D721Med (cell line): Measurements from ENCODE around the gene MAD1L1.

Source experiments
- DNase-seq: peaks from one replicate; pipeline ENCODE4 v3.0.0; 2011; ENCODE audit warnings: low spot score; ENCODE audit not compliant: insufficient read length
- FAIRE-seq: peaks from 2 replicates; lab custom pipeline; 2011; peaks lifted over from hg19 to GRCh38; lab: Jason Lieb, UNC
- TF ChIP-seq, protein P1 (sequence below): IDR thresholded peaks from 2 replicates; pipeline ENCODE4 v1.5.1; 2012; ENCODE audit warnings: mild to moderate bottlenecking, control low read depth; ENCODE audit not compliant: insufficient read depth; ENCODE audit errors: missing control alignments

The MAD1L1 gene

DNA sequence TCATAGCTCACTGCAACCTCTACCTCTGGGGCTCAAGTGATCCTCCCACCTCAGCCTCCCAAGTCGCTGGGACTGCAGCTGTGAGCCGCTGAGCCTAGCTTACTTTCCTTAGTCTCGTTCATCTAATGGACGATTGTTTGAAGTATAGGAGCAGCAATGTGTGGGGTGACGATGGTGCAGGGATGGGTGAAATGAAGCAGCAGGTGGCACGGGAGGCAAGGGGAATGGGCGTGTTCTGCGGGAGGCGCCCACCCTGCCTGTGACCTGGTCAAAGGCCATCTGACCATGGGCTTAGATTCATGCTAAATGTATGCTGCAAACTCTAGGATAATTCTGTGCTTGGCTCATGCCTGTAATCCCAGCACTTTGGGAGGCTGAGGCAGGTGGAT is 210.7 kb downstream of the MAD1L1 start:
- FAIRE-seq (no peak), DNase-seq (no peak)
- TF ChIP-seq, protein P1, sequence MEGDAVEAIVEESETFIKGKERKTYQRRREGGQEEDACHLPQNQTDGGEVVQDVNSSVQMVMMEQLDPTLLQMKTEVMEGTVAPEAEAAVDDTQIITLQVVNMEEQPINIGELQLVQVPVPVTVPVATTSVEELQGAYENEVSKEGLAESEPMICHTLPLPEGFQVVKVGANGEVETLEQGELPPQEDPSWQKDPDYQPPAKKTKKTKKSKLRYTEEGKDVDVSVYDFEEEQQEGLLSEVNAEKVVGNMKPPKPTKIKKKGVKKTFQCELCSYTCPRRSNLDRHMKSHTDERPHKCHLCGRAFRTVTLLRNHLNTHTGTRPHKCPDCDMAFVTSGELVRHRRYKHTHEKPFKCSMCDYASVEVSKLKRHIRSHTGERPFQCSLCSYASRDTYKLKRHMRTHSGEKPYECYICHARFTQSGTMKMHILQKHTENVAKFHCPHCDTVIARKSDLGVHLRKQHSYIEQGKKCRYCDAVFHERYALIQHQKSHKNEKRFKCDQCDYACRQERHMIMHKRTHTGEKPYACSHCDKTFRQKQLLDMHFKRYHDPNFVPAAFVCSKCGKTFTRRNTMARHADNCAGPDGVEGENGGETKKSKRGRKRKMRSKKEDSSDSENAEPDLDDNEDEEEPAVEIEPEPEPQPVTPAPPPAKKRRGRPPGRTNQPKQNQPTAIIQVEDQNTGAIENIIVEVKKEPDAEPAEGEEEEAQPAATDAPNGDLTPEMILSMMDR, result no peak

DNA sequence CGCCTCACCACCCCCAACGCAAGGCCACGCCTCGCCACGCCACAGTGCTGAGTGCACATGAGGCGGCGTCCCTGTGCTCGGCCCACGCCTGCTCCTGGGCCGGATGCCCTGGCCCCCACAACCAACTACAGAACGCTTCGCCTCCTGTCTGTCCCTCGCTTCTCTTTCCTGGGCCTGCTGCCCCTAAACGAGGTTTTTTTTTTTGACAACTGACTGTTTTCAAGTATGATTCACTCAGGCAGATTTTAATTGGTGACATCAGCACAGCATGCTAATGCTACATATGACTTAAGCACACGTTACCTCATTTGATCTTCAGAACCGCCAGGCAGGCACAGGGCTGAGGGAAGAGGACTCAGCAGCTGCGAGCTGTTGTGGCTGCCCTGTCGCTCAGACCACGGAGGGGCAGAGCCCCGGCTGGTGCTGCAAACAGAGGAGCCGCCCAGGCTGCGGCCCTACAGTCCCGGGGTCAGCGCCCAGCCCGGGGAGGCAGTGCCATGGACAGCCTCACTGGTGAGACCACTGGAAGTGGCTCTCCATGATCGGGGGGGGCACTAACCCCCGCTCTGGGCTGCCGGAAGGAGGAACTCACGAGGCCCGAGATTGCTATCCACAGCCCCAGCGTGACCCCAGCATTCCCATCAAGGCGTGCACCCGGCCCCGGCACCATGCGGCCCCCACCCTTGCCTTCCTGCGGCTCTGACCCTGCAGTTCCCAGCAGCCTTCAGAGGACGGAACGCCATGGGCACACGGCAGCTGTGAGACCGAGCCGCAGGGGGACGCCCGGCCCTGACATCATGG is 212.8 kb downstream of the MAD1L1 start:
- FAIRE-seq, result no peak
- TF ChIP-seq, protein P1, result no peak
- no peak for DNase-seq

GRCh38 chr7:2019461-2019710 is 213.4 kb downstream of the MAD1L1 start:
- DNase-seq, result no peak
- TF ChIP-seq, protein P1, result no peak
- no peak for FAIRE-seq

- TF ChIP-seq, protein P1, result no peak
- DNase-seq (peak; percentile 10), FAIRE-seq (no peak)
Observed at GRCh38 chr7:2018569-2019460, 213.9 kb downstream of the MAD1L1 start.

GRCh38 chr7:2017914-2018568 is 214.7 kb downstream of the MAD1L1 start:
- TF ChIP-seq, protein P1, result no peak
- peak; percentile 9 for DNase-seq
- no peak for FAIRE-seq

DNA sequence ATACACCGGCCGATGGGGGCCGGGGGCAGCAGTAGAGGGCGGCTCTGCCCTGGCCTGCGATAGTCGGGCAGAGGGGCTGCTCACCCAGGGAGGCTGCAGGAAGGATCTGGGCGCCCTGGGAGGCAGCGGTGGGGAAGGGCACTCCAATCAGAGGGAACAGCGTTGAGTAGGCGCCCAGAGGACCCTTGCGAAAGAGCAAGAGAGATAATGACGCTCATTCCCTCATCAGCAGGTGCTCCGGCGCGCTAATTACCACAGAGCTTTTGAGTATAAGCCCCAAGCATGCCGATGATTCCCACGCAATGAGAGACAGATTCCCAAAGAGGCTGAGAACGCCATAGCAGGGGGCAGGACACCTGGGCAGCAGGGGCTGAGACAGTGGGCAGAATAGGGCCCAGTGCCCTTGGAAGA is 215.3 kb downstream of the MAD1L1 start:
- FAIRE-seq, result no peak
- DNase-seq, result peak; percentile 16
- TF ChIP-seq, protein P1, result no peak
